Fibroblast of skin of right quadriceps (primary cell): ENCODE results near the gene ATP1A3.
A peak's percentile ranks its signal among the peaks of the same experiment; 100 is the strongest.

Experiments used
- DNase-seq: peaks from one replicate; pipeline ENCODE4 v3.0.0-alpha.2; 2013

ATP1A3 gene

GRCh38 chr19:41984961-41985360 is 9.1 kb downstream of the ATP1A3 start:
- no peak for DNase-seq

GRCh38 chr19:41981724-41982123 is 12.3 kb downstream of the ATP1A3 start:
- DNase-seq = no peak

GRCh38 chr19:41978470-41978869 is 15.6 kb downstream of the ATP1A3 start:
- DNase-seq = no peak

GRCh38 chr19:41977916-41978315 is 16.1 kb downstream of the ATP1A3 start:
- no peak for DNase-seq

GRCh38 chr19:41974652-41975051 is 19.4 kb downstream of the ATP1A3 start:
- DNase-seq = no peak

- DNase-seq = no peak
Measured at GRCh38 chr19:41971363-41971762, 22.7 kb downstream of the ATP1A3 start.

- DNase-seq = no peak
Measured at GRCh38 chr19:41969772-41970458, 24.1 kb downstream of the ATP1A3 start.

- DNase-seq = no peak
Measured at GRCh38 chr19:41968751-41969595, 25.1 kb downstream of the ATP1A3 start.

GRCh38 chr19:41967054-41967783 is 26.8 kb downstream of the ATP1A3 start:
- DNase-seq = no peak

- no peak for DNase-seq
Measured at GRCh38 chr19:41965106-41965505, 28.9 kb downstream of the ATP1A3 start.

- no peak for DNase-seq
Measured at GRCh38 chr19:41960973-41961372, 33.1 kb downstream of the ATP1A3 start.

- peak; percentile 92 for DNase-seq
Measured at GRCh38 chr19:41959056-41960053, 34.7 kb downstream of the ATP1A3 start, which contains the start of gene RABAC1. Gene RABAC1 (minus strand): TSS chr19:41959321. CDS start chr19:41959292, 29 bp downstream.

GRCh38 chr19:41958367-41959055 is 35.5 kb downstream of the ATP1A3 start:
- DNase-seq = peak; percentile 74

- peak; percentile 80 for DNase-seq
Measured at GRCh38 chr19:41957838-41958366, 36.1 kb downstream of the ATP1A3 start.

GRCh38 chr19:41957161-41957837 is 36.7 kb downstream of the ATP1A3 start:
- DNase-seq = no peak

- DNase-seq = no peak
Measured at GRCh38 chr19:41956621-41957020, 37.4 kb downstream of the ATP1A3 start.

- DNase-seq = no peak
Measured at GRCh38 chr19:41955521-41955920, 38.5 kb downstream of the ATP1A3 start.

- DNase-seq = peak; percentile 60
Measured at GRCh38 chr19:41951686-41952172, 42.3 kb downstream of the ATP1A3 start.

GRCh38 chr19:41947091-41947490 is 46.9 kb downstream of the ATP1A3 start:
- no peak for DNase-seq

- no peak for DNase-seq
Measured at GRCh38 chr19:41945135-41945766, 48.8 kb downstream of the ATP1A3 start.
